ELF-1 (cell line): ENCODE results near the gene GNAT3.

Source experiments
- DNase-seq: peaks from one replicate; pipeline ENCODE4 v3.0.0-alpha.2; 2016; ENCODE audit warnings: low read depth, low spot score

Gene GNAT3

DNA sequence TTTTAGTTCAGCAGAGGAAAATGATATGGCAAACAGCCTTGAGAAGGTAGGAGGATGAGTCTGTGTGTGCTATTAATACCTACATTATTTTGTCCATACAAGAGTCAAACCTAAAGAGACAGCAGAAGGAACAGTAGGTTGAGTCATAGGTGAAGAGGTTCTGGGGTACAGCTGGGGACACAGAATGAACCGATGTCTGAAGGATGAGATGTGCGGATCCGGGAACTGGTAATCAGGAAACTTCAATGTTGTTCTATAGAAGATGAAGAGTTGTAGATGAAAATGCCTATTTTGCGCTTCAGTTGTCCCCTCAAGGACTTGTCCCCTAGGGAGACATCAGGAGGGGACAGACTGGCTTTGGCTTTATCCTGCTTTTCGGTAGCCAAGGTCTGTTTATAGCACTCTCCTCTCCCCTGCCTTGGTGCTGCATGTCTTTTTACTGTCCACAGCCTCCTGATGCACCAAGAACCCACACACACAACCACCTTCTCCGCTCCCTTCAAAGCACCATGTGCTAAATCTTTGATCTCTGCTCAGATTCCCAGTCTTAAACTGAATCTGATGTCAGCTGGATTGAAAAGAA lies 94.6 kb downstream of the GNAT3 start:
- DNase-seq: no peak

DNA sequence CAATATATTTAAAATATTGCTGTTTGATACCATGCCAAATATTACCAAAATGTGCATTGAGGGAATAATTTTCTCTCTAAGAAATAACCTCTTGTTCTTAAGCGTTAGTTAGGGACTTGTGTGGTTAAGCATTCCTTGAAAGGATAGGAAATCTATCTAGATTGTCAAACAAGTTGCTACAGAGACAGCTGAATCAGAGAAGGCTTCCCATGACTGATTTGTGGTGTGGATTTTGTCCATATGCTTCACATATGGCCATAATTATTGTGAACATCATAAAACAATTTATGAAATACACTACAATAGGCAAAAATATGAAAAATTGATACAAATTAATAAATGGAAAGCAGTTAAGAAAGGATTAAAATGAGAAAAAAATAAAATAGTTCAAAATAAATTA lies 96.3 kb downstream of the GNAT3 start:
- DNase-seq: no peak

DNA sequence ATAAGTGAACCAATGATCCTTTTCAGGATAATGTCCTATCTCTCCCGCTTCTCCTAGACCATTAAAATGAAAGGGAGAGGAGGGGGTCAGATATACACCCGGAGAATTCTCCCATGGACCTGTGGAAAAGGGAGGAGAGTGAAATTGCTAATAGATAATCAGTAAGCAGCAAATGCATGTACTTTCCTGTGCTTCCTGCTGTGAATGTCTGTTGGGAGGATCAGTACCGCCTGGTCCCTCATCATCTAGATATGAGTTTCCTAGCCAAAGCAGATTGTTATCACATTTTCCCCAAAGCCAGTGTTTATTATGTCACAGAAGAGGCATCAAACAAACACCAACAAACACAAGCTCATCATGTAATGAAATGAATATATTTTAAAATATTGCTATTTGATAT lies 96.8 kb downstream of the GNAT3 start:
- no peak for DNase-seq

DNA sequence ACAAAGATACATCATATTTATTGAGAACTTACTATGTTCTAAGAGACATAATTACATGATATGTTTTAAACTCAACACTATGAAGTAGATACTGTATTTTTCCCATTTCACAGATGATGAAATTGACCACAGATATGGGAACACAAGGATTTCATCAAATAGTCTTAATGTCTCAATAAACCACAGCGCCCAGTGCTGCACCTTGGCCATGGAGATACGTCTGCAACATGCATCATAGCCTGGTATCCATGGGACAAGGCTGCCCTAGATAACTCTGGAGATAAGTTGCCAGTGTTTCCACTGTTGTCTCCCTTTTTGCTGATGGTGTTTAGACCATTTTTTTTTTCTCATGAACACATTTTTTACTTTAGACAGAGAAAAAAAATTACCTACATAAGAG lies 97.5 kb downstream of the GNAT3 start:
- no peak for DNase-seq

DNA sequence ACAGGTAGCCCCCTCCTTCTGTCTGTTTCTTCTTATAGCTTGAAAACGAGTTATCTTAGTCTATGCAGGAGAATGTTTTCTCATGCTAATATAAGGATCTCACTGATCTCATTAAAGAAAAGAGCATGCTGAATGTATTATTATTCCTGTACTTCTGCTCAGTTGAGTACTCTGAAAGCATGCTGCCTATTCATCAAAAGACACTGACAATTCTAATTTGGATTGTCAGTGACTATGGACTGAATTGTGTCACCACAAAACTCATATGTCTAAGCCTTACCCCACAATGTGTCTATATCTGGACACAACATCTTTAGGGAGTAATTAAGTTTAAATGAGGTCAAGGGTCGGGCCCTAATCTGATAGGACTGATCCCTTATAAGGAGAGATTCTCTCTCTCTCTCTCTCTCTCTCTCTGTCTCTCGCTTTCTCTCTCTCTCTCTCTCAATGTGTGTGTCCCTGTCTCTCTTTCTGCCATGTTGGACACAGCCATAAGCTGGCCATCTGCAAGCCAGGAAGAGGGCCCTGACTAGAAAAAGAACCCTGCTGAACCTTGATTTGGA lies 98.4 kb downstream of the GNAT3 start:
- DNase-seq: no peak

DNA sequence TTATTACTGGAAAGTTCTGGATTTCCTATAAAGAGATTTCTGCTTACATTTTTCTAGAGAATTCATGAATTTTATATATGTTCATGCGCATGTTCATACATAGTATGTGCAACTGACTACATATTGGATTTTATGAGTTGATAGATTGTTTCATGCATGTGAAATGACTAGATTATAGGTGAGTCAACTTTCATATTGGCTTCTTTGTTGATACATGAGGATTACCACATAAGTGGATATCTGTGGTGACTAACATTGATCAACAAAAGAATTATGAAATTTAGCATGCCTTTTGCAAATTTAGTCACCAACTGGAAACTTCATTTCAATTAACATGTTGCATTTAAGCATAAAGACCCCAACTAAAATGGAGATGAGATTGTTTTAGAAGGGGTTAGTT lies 99.0 kb downstream of the GNAT3 start:
- no peak for DNase-seq

DNA sequence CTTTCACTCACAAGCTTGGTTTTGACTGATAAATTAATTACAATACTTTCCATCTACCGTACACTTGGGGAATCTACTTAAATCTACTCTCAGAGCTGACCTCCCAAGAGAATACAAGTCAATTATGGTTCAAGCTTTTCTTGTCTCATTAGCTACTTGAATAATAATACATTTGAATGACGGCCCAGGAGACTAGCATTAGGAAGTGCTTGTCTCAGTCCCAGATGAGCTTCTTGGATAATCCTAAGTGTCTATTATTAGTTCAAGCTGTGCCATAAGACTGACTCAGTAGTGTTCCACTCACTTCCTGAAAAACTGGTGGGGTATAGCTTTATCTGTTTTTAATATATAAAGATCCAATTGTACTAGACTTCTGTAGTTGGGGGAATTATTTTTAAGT lies 100.2 kb downstream of the GNAT3 start:
- no peak for DNase-seq

DNA sequence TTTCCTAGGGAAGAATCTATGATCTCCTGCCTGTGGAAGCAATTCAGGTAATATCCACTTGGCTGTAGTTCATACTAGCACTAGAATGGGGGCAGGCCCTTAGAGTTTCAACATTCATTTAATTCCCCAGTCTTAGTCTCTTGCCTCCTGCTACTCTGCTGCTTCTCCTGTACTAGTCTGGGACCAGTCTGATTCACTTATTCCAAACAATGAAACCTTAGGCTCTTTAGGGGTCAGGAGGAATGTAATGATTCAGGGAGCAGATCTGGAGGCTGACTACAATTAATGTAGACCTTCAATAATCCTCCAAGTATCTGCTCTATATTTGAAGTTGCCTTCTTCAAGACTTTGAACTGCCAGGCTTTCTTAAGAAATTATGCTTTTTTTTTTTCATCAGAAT lies 101.8 kb downstream of the GNAT3 start:
- no peak for DNase-seq
